Measurements from ENCODE around the gene PHYKPL.

The PHYKPL gene

DNA sequence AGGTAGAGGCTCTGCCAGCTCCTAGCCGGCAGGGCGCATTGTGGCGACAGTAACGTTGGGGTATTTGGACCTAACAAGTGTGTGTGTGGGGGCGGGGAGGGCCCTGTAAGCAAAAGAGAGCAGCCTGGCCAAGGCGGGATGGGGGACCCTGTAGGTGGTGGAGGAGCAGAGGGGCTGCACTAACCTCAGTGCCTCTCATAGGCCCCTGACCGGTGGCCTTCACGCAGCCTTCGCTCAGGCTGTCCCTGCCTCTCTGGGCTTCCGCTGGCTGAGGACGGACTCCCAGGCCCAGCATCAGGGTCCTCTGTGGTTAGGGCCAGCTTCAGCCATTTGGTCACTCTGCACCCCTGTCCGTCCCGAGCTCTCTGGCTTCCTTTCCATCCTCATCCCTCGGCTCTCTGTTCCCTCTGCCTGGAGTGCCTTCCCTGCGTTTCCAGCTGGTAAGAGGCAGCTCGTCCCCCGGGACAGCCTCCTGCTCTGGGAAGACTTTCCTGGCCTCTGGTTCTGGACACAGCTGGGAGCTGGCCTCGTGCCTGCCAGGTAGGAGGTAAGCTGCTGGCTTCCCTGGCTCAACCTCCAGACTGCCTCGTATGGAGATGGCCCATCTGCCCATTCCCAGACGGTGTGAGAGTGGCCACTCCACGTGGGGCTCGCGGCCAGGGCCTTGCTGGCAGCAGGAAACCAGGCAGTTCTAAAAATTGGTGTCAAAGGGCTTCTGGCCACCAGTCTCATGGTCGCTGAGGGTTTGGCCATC, 39.3 kb upstream of the PHYKPL start:
- Histone ChIP-seq H3K4me3 (ENCODE audit: low read depth in 1 of 2, low read length in 2 of 2) (no peak overlapping the region), H3K36me3 (ENCODE audit: insufficient read depth, low read length) (no peaks in the 10 kb centered on the region), H3K9ac (ENCODE audit: low read depth, low read length) (no peak overlapping the region), H3K27me3 (ENCODE audit: insufficient read depth, low read length, poor library complexity) (no peaks in the 10 kb centered on the region), H3K27ac (ENCODE audit: low read length) (no peak overlapping the region), H3K9me3 (ENCODE audit: insufficient read depth, low read length, severe bottlenecking) (no peaks in the 10 kb centered on the region), H2AFZ (ENCODE audit: low read depth, low read length) (no peak overlapping the region), H4K20me1 (ENCODE audit: insufficient read depth, low read length) (no peaks in the 10 kb centered on the region; the same call in 1 of the 2 replicates), H3K4me2 (ENCODE audit: insufficient read depth, low read length) (no peak overlapping the region), H3K4me1 (ENCODE audit: insufficient read depth, low read length) (no peaks in the 10 kb centered on the region), H3K79me2 (ENCODE audit: insufficient read depth, low read length) (no peaks in the 10 kb centered on the region)
- no peak for TF ChIP-seq CTCF (IDR thresholded peaks at IDR 0.05; ENCODE audit: borderline replicate concordance, extremely low read depth, low read length, poor library complexity, severe bottlenecking)
- no peak for TF ChIP-seq EZH2 (IDR thresholded peaks at IDR 0.05; ENCODE audit: borderline replicate concordance, low read depth, low read length, severe bottlenecking)
- no peak for ATAC-seq (ENCODE audit: insufficient read depth, low read depth)
- no peak for DNase-seq

DNA sequence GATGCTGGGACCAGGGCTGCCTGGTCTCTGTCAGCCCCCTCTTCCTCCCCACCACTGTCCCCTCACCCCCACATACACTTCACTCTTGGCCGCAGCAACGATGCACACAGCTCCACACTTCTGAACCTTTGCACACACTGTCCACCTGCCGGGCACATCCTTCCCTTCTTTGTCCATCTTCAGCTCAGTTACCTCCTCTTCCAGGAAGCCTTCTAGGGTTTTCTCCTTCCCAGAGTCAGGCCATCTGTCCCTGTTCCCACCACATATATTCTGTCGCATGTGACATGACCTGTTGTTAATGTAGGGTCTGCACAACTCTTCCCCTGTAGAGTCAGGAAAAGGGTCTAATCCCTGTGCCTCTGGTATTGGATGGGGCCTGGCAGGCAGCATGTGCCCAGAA, 38.6 kb upstream of the PHYKPL start:
- no peaks in the 10 kb centered on the region; the same call in 1 of the 2 replicates for H4K20me1 ChIP-seq (ENCODE audit: insufficient read depth, low read length)
- H3K36me3 ChIP-seq (ENCODE audit: insufficient read depth, low read length) = no peaks in the 10 kb centered on the region
- H3K4me1 ChIP-seq (ENCODE audit: insufficient read depth, low read length) = no peaks in the 10 kb centered on the region
- no peak overlapping the region for H3K4me3 ChIP-seq (ENCODE audit: low read depth in 1 of 2, low read length in 2 of 2)
- TF ChIP-seq EZH2 (IDR thresholded peaks at IDR 0.05; ENCODE audit: borderline replicate concordance, low read depth, low read length, severe bottlenecking) (no peak), CTCF (IDR thresholded peaks at IDR 0.05; ENCODE audit: borderline replicate concordance, extremely low read depth, low read length, poor library complexity, severe bottlenecking) (no peak)
- H3K9ac ChIP-seq (ENCODE audit: low read depth, low read length) = no peak overlapping the region
- H3K4me2 ChIP-seq (ENCODE audit: insufficient read depth, low read length) = no peak overlapping the region
- H3K79me2 ChIP-seq (ENCODE audit: insufficient read depth, low read length) = no peaks in the 10 kb centered on the region
- ATAC-seq (ENCODE audit: insufficient read depth, low read depth) = no peak
- no peak overlapping the region for H3K27ac ChIP-seq (ENCODE audit: low read length)
- H3K9me3 ChIP-seq (ENCODE audit: insufficient read depth, low read length, severe bottlenecking) = no peaks in the 10 kb centered on the region
- no peaks in the 10 kb centered on the region for H3K27me3 ChIP-seq (ENCODE audit: insufficient read depth, low read length, poor library complexity)
- no peak for DNase-seq
- no peak overlapping the region for H2AFZ ChIP-seq (ENCODE audit: low read depth, low read length)

- no peak overlapping the region for H3K4me3 ChIP-seq (ENCODE audit: low read depth in 1 of 2, low read length in 2 of 2)
- H3K9ac ChIP-seq (ENCODE audit: low read depth, low read length) = no peak overlapping the region
- DNase-seq (no peak), ATAC-seq (ENCODE audit: insufficient read depth, low read depth) (no peak)
- no peaks in the 10 kb centered on the region for H3K36me3 ChIP-seq (ENCODE audit: insufficient read depth, low read length)
- H3K79me2 ChIP-seq (ENCODE audit: insufficient read depth, low read length) = no peaks in the 10 kb centered on the region
- no peak for TF ChIP-seq EZH2 (IDR thresholded peaks at IDR 0.05; ENCODE audit: borderline replicate concordance, low read depth, low read length, severe bottlenecking)
- no peak for TF ChIP-seq CTCF (IDR thresholded peaks at IDR 0.05; ENCODE audit: borderline replicate concordance, extremely low read depth, low read length, poor library complexity, severe bottlenecking)
- H2AFZ ChIP-seq (ENCODE audit: low read depth, low read length) = no peak overlapping the region
- no peaks in the 10 kb centered on the region; the same call in 1 of the 2 replicates for H4K20me1 ChIP-seq (ENCODE audit: insufficient read depth, low read length)
- H3K4me2 ChIP-seq (ENCODE audit: insufficient read depth, low read length) = no peak overlapping the region
- no peaks in the 10 kb centered on the region for H3K9me3 ChIP-seq (ENCODE audit: insufficient read depth, low read length, severe bottlenecking)
- no peak overlapping the region for H3K27ac ChIP-seq (ENCODE audit: low read length)
- H3K4me1 ChIP-seq (ENCODE audit: insufficient read depth, low read length) = no peaks in the 10 kb centered on the region
- no peaks in the 10 kb centered on the region for H3K27me3 ChIP-seq (ENCODE audit: insufficient read depth, low read length, poor library complexity)
These were observed 36.9 kb upstream of the PHYKPL start for GRCh38 chr5:178269499-178269898.
